Measurements from ENCODE around the gene FIP1L1. TPM values are rescaled to one million over a fixed set of nuclear protein-coding genes. Genes with fewer than 3 reads are reported as not detected.
"Not testable (repeated sequence)": the region's sequence is repeated elsewhere in the genome, so short reads cannot be mapped to it uniquely, and the experiment has no call there.

Gene FIP1L1
- total and polyA plus RNA-seq, 10 donors = 32.4 to 87.0 (median 59.9) TPM

GRCh38 chr4:53466576-53466975 is 89.1 kb downstream of the FIP1L1 start:
- DNase-seq; H3K4me1 ChIP-seq; H3K27me3 ChIP-seq (replicated peaks in 1 of 7); H3K27ac ChIP-seq; intact Hi-C loops (cut with DNase I; ENCODE audit: low total_unique reads); H3K4me3 ChIP-seq: not testable (repeated sequence)
- WGBS, 5 donors = 97 to 99% (median 98%) methylated on average over 6 of the region's 6 CpGs
- Histone ChIP-seq H3K36me3 (peaks cover 0 to 23% (median 10%) of the 10 kb centered on the region in 6 donors), H3K9me3 (peaks cover 0 to 36% (median 28%) of the 10 kb centered on the region in 8 donors)
- TF ChIP-seq POLR2AphosphoS5 (IDR thresholded peaks at IDR 0.05) = peak in 2 of 3 donors; percentile 20 to 28

- TF ChIP-seq POLR2A (IDR thresholded peaks at IDR 0.05) = no peak
- TF ChIP-seq POLR2AphosphoS5 (IDR thresholded peaks at IDR 0.05) = no peak
- no peak for TF ChIP-seq CTCF (IDR thresholded peaks at IDR 0.05 in 8 of 11, conservative IDR thresholded peaks at IDR 0.05 in 3 of 11)
- Histone ChIP-seq H3K4me3 (no peak overlapping the region), H3K4me1 (no peaks in the 10 kb centered on the region), H3K36me3 (no peaks in the 10 kb centered on the region), H3K27me3 (replicated peaks in 1 of 7) (no peaks in the 10 kb centered on the region), H3K9me3 (peaks cover 0 to 11% (median 2%) of the 10 kb centered on the region in 8 donors), H3K27ac (no peak overlapping the region)
- WGBS, 5 donors = 85 to 91% (median 88%) methylated on average over 10 of the region's 10 CpGs
- intact Hi-C loops (cut with DNase I; ENCODE audit: low total_unique reads) = no loop called here
- no peak for DNase-seq
These were observed 99.0 kb downstream of the FIP1L1 start for GRCh38 chr4:53476232-53477037.

GRCh38 chr4:53477038-53477565 is 99.7 kb downstream of the FIP1L1 start:
- Histone ChIP-seq H3K4me1 (no peaks in the 10 kb centered on the region), H3K36me3 (no peaks in the 10 kb centered on the region), H3K4me3 (no peak overlapping the region), H3K9me3 (peaks cover 0 to 6% (median under 1%) of the 10 kb centered on the region in 8 donors), H3K27ac (no peak overlapping the region), H3K27me3 (replicated peaks in 1 of 7) (no peaks in the 10 kb centered on the region)
- WGBS, 5 donors = 80 to 91% (median 88%) methylated on average over 5 of the region's 5 CpGs
- intact Hi-C loops (cut with DNase I; ENCODE audit: low total_unique reads) = no loop called here
- TF ChIP-seq POLR2A (IDR thresholded peaks at IDR 0.05) = no peak
- no peak for TF ChIP-seq POLR2AphosphoS5 (IDR thresholded peaks at IDR 0.05)
- no peak for TF ChIP-seq CTCF (IDR thresholded peaks at IDR 0.05 in 8 of 11, conservative IDR thresholded peaks at IDR 0.05 in 3 of 11)
- DNase-seq = no peak

- H3K27ac ChIP-seq = no peak overlapping the region
- TF ChIP-seq CTCF (IDR thresholded peaks at IDR 0.05 in 8 of 11, conservative IDR thresholded peaks at IDR 0.05 in 3 of 11) = no peak
- no peak for TF ChIP-seq POLR2A (IDR thresholded peaks at IDR 0.05)
- TF ChIP-seq POLR2AphosphoS5 (IDR thresholded peaks at IDR 0.05) = no peak
- H3K4me1 ChIP-seq = no peaks in the 10 kb centered on the region
- H3K9me3 ChIP-seq = peaks cover 0 to 6% (median 0%) of the 10 kb centered on the region in 8 donors
- H3K36me3 ChIP-seq = no peaks in the 10 kb centered on the region
- no peak overlapping the region for H3K4me3 ChIP-seq
- H3K27me3 ChIP-seq (replicated peaks in 1 of 7) = no peaks in the 10 kb centered on the region
- intact Hi-C loops (cut with DNase I; ENCODE audit: low total_unique reads) = no loop called here
- no peak for DNase-seq
- WGBS, 5 donors = 72 to 92% (median 79%) methylated on average over 1 of the region's 1 CpG
These were observed 100.2 kb downstream of the FIP1L1 start for GRCh38 chr4:53477636-53478035.
